ENCODE data around the gene DSC1.

The DSC1 gene

DNA sequence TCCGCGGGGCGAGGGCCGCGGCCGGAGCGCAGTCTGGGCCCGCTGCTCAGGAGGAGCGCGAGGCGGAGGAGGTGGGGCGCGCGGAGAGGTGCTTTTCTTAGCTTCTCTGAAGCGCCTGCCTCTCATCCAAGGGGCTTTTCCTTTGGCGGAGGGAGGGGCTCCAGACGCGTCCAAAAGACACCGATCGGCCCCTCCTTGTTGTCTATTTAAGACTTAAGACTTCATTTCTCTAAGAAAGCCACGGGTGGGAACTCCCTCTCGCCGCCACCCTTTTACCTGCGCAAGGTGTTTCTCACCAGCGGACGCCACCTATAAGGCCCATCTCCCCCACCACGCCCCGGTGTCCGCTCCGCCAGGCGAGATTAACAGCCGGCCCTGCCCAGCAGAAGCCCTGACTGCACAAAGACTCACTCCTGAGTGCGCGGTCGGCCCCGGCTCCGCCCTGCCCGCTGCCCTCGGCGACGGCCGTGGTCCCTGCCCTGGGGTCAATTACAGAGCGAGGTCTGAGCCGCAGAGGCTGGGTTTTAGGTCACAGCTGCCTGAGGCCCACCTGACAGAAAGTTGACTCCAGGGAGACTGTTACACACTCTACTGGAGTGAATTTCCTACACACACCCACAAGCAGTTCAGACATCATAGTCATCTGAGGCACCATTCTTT lies 60.5 kb downstream of the DSC1 start, which contains the start of gene DSC2:
TSS of gene DSC2 (minus strand) at position 397 of the 660 bp plus-strand sequence. CDS start 450 bp downstream, outside the sequence.
- Histone ChIP-seq H4K12ac (ENCODE audit: low read depth, low read length) (peak within 1 kb of the TSS; percentile 94), H3K27me3 (ENCODE audit: insufficient read depth, low read length) (no peaks in the 10 kb centered on the region), H3K9me3 (ENCODE audit: insufficient read depth, low read depth, low read length) (no peaks in the 10 kb centered on the region), H3K4me1 (ENCODE audit: control insufficient read depth in 1 of 2, insufficient read depth in 2 of 2, low read length in 2 of 2) (peaks cover 2 to 6% of the 10 kb centered on the region in 2 experiments), H3K27ac (ENCODE audit: low read depth, low read length) (peak within 1 kb of the TSS; percentile 97), H3K18ac (ENCODE audit: low read length) (peak within 1 kb of the TSS; percentile 90), H3K36me3 (ENCODE audit: control insufficient read depth in 1 of 2, insufficient read depth in 2 of 2, low read length in 2 of 2) (no peaks in the 10 kb centered on the region), H3K79me1 (ENCODE audit: low read length) (peaks cover 21% of the 10 kb centered on the region), H4K8ac (ENCODE audit: low read depth, low read length) (peak within 1 kb of the TSS; percentile 84), H3K4me2 (ENCODE audit: low read length) (peak within 1 kb of the TSS; percentile 78), H2AFZ (ENCODE audit: insufficient read depth, low read length, poor library complexity) (peak within 1 kb of the TSS; percentile 67), H3K9ac (ENCODE audit: low read length) (peak within 1 kb of the TSS; percentile 96), H3K79me2 (ENCODE audit: control insufficient read depth, insufficient read depth, low read length, poor library complexity) (peaks cover 18% of the 10 kb centered on the region), H2BK5ac (ENCODE audit: low read depth, low read length, poor library complexity) (peak within 1 kb of the TSS; percentile 91), H3K4me3 (ENCODE audit: low read depth, low read length) (peak within 1 kb of the TSS; percentile 94), H3K23ac (ENCODE audit: low read length) (no peak within 1 kb of the TSS), H2BK12ac (ENCODE audit: low read length) (peak within 1 kb of the TSS; percentile 42), H3K14ac (ENCODE audit: low read length) (peak within 1 kb of the TSS; percentile 92), H2AK5ac (ENCODE audit: low read length) (peak within 1 kb of the TSS; percentile 64), H4K91ac (ENCODE audit: low read depth, low read length) (peak within 1 kb of the TSS; percentile 98), H3K4ac (ENCODE audit: low read depth, low read length) (peak within 1 kb of the TSS; percentile 87), H2BK120ac (ENCODE audit: insufficient read depth, low read length, poor library complexity) (peak within 1 kb of the TSS; percentile 93)
- peak; percentile 58 to 72 for DNase-seq
- WGBS (ENCODE audit: extremely low coverage, insufficient coverage, insufficient read length): no CpG with 5 or more reads among the region's 44 CpGs

DNA sequence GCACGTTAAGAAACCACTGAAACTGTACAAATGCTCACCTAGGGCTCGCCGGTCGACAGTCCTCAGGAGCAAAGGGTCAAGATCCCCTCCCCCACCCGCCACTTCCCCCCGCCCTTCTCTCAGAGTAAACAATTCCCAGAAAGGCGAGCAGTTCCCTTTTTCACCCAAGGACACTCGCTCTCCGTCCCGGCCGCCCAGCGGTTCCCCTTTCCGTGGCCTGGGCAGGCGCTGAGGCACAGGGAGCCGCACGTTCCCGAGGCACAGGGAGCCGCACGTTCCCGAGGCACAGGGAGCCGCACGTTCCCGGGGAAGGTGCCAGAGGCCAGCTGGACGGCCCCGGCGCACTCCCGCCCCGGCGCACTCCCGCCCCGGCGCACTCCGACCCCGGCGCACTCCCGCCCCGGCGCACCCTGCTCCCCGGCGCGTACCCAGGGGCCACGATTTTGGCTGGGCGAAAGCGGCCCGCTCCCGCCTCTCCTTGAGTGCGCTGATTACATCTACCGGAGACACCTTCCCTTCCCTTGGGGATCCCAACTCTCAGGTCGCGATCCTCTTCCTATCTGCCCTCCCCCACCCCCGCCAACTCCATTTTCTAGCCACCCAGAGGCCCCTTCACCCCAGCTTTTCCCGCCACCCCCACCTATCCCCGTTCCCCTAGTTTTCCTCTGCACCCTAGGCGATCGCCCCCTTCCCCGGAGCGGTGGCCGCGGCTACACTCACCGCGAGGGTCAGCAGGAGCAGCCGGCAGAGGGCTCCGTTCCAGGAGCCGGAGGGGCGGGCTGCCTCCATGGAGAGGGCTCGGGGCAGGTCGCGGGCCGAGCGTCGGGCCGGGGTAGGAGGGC lies 61.3 kb downstream of the DSC1 start:
- H2BK120ac ChIP-seq (ENCODE audit: insufficient read depth, low read length, poor library complexity): peak overlapping the region; percentile 93
- peak overlapping the region; percentile 87 for H3K4ac ChIP-seq (ENCODE audit: low read depth, low read length)
- no peaks in the 10 kb centered on the region for H3K36me3 ChIP-seq (ENCODE audit: control insufficient read depth in 1 of 2, insufficient read depth in 2 of 2, low read length in 2 of 2)
- peaks cover 2 to 6% of the 10 kb centered on the region in 2 experiments for H3K4me1 ChIP-seq (ENCODE audit: control insufficient read depth in 1 of 2, insufficient read depth in 2 of 2, low read length in 2 of 2)
- no peaks in the 10 kb centered on the region for H3K27me3 ChIP-seq (ENCODE audit: insufficient read depth, low read length)
- peak overlapping the region; percentile 98 for H4K91ac ChIP-seq (ENCODE audit: low read depth, low read length)
- H2BK12ac ChIP-seq (ENCODE audit: low read length): peak overlapping the region; percentile 42
- peak overlapping the region; percentile 64 for H2AK5ac ChIP-seq (ENCODE audit: low read length)
- H2BK5ac ChIP-seq (ENCODE audit: low read depth, low read length, poor library complexity): peak overlapping the region; percentile 91
- H4K8ac ChIP-seq (ENCODE audit: low read depth, low read length): peak overlapping the region; percentile 84
- peak overlapping the region; percentile 67 for H2AFZ ChIP-seq (ENCODE audit: insufficient read depth, low read length, poor library complexity)
- H3K23ac ChIP-seq (ENCODE audit: low read length): no peak overlapping the region
- peak overlapping the region; percentile 97 for H3K27ac ChIP-seq (ENCODE audit: low read depth, low read length)
- peak overlapping the region; percentile 92 for H3K14ac ChIP-seq (ENCODE audit: low read length)
- peak overlapping the region; percentile 94 for H4K12ac ChIP-seq (ENCODE audit: low read depth, low read length)
- peak overlapping the region; percentile 78 for H3K4me2 ChIP-seq (ENCODE audit: low read length)
- WGBS (ENCODE audit: extremely low coverage, insufficient coverage, insufficient read length): no CpG with 5 or more reads among the region's 72 CpGs
- H3K18ac ChIP-seq (ENCODE audit: low read length): peak overlapping the region; percentile 90
- no peaks in the 10 kb centered on the region for H3K9me3 ChIP-seq (ENCODE audit: insufficient read depth, low read depth, low read length)
- peak; percentile 48 to 60 for DNase-seq
- H3K9ac ChIP-seq (ENCODE audit: low read length): peak overlapping the region; percentile 96
- peaks cover 21% of the 10 kb centered on the region for H3K79me1 ChIP-seq (ENCODE audit: low read length)
- H3K4me3 ChIP-seq (ENCODE audit: low read depth, low read length): peak overlapping the region; percentile 94
- H3K79me2 ChIP-seq (ENCODE audit: control insufficient read depth, insufficient read depth, low read length, poor library complexity): peaks cover 18% of the 10 kb centered on the region

DNA sequence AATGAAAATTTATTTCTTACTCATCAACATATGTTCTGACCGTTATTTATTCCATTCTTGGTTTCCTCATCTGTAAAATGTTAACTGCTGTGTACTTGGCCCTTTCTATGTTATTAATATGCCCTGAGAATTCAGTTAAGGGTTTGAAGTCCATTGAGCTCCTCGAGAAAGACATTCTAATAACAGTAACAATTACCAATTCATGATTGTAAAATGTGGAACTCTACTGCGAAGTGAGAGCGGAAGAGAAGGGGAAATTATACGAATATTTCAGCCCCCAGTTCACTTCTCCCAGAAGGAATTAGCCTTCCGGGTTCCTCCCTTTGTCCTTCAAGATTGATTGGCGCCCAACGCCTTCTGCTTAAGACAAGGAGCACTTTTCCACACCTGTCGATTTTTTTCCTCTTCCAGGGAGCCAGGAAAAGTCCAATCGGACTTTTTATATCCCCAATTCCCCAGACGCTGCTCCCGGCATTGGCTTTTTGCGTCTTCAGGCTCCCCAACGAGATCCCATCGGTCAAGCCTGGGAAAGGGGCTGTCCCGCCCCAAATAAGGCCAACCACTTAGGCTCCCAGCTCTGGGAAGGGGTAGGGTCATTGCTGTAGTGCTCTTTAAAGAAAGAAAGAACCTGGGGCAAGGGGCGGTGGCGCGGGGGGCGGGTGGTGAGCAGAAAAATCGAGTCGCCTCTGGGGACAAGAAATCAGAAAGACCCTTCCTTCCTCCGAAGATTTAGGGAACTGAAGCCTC lies 62.0 kb downstream of the DSC1 start:
- Histone ChIP-seq H3K4me1 (ENCODE audit: control insufficient read depth in 1 of 2, insufficient read depth in 2 of 2, low read length in 2 of 2) (peaks cover 2 to 6% of the 10 kb centered on the region in 2 experiments), H3K9me3 (ENCODE audit: insufficient read depth, low read depth, low read length) (no peaks in the 10 kb centered on the region), H4K8ac (ENCODE audit: low read depth, low read length) (peak overlapping the region; percentile 72), H2AFZ (ENCODE audit: insufficient read depth, low read length, poor library complexity) (no peak overlapping the region), H3K4me2 (ENCODE audit: low read length) (peak overlapping the region; percentile 73), H2AK5ac (ENCODE audit: low read length) (no peak overlapping the region), H4K91ac (ENCODE audit: low read depth, low read length) (peak overlapping the region; percentile 76), H3K79me2 (ENCODE audit: control insufficient read depth, insufficient read depth, low read length, poor library complexity) (peaks cover 18% of the 10 kb centered on the region), H3K9ac (ENCODE audit: low read length) (peak overlapping the region; percentile 84), H3K4ac (ENCODE audit: low read depth, low read length) (peak overlapping the region; percentile 92), H3K14ac (ENCODE audit: low read length) (peak overlapping the region; percentile 48), H2BK120ac (ENCODE audit: insufficient read depth, low read length, poor library complexity) (peak overlapping the region; percentile 77), H3K27ac (ENCODE audit: low read depth, low read length) (peak overlapping the region; percentile 97), H3K23ac (ENCODE audit: low read length) (no peak overlapping the region), H2BK12ac (ENCODE audit: low read length) (no peak overlapping the region), H3K4me3 (ENCODE audit: low read depth, low read length) (peak overlapping the region; percentile 94), H2BK5ac (ENCODE audit: low read depth, low read length, poor library complexity) (peak overlapping the region; percentile 91), H3K27me3 (ENCODE audit: insufficient read depth, low read length) (no peaks in the 10 kb centered on the region), H3K18ac (ENCODE audit: low read length) (peak overlapping the region; percentile 51), H3K79me1 (ENCODE audit: low read length) (peaks cover 21% of the 10 kb centered on the region), H3K36me3 (ENCODE audit: control insufficient read depth in 1 of 2, insufficient read depth in 2 of 2, low read length in 2 of 2) (no peaks in the 10 kb centered on the region), H4K12ac (ENCODE audit: low read depth, low read length) (no peak overlapping the region)
- no CpG with 5 or more reads among the region's 23 CpGs for WGBS (ENCODE audit: extremely low coverage, insufficient coverage, insufficient read length)
- peak in 1 of 2 donors; percentile 40 for DNase-seq
